Activated CD4-positive, alpha-beta T cell treated with anti-CD3 and anti-CD28 coated beads, Interleukin-2, amount 10 ng/mL, durations not matched to agents 7 days and 5 days (primary cell): ENCODE data around the gene LAMA2. TPM values are rescaled to one million over a fixed set of nuclear protein-coding genes. Genes with fewer than 3 reads are reported as not detected.

Experiments used
- CTCF ChIA-PET: fragments of 350-600 bp; sonication (Branson Sonifier 250); formaldehyde crosslinking; loops from one replicate; lab custom pipeline; 2021; ENCODE audit warnings: antibody characterized with exemption; lab: Charles Lee
- POLR2A ChIA-PET: fragments of 350-600 bp; sonication (Branson Sonifier 250); formaldehyde crosslinking; loops from one replicate; lab custom pipeline; 2021; ENCODE audit warnings: antibody characterized with exemption; lab: Charles Lee
- DNase-seq: peaks from one replicate; pipeline ENCODE4 v3.0.0-alpha.2; 2020
- H3K27ac Mint-ChIP-seq: one replicate; pipeline ENCODE4 v1.8.0; 2021; ENCODE audit warnings: mild to moderate bottlenecking, moderate library complexity, mixed read lengths
- H3K27me3 Mint-ChIP-seq: one replicate; pipeline ENCODE4 v1.8.0; 2021; ENCODE audit warnings: mixed read lengths
- H3K36me3 Mint-ChIP-seq: one replicate; pipeline ENCODE4 v1.8.0; 2021; ENCODE audit warnings: low read depth, mixed read lengths
- H3K4me1 Mint-ChIP-seq: one replicate; pipeline ENCODE4 v1.8.0; 2021; ENCODE audit warnings: mixed read lengths
- H3K4me3 Mint-ChIP-seq: one replicate; pipeline ENCODE4 v1.8.0; 2021; ENCODE audit warnings: mild to moderate bottlenecking, moderate library complexity, mixed read lengths
- H3K9me3 Mint-ChIP-seq: one replicate; pipeline ENCODE4 v1.8.0; 2021; ENCODE audit warnings: mixed read lengths
- total RNA-seq, 2 experiments: library from RNA; stranded (reverse); gene quantifications; one replicate each; pipeline ENCODE4 v1.2.3, GENCODE V29; 2021

The LAMA2 gene
- total RNA-seq, 2 experiments from 2014 or later: 0.02 to 0.05 TPM

DNA sequence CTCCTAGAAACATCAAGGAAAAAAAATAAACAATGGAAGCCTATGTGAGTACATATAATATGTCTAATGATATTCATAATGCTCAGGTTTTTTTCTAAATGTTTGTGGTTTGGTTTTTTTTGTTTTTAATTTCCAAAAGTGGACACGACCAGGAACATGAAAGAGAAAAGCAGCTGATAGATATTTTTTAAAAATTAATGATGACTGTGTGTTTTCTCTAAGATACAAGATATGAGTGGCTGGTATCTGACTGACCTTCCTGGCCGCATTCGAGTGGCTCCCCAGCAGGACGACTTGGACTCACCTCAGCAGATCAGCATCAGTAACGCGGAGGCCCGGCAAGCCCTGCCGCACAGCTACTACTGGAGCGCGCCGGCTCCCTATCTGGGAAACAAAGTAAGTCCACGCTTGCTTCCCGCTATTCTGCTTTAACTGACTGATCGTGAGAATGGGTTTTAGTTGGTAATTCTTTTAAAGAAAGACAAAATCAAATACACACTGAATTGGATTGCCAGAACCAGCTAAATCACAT lies 309.6 kb downstream of the LAMA2 start:
- DNase-seq: no peak
- Mint-ChIP-seq H3K27ac (no peak overlapping the region), H3K36me3 (no peaks in the 10 kb centered on the region), H3K27me3 (no peaks in the 10 kb centered on the region), H3K4me1 (no peaks in the 10 kb centered on the region), H3K4me3 (no peak overlapping the region), H3K9me3 (no peaks in the 10 kb centered on the region)
- CTCF ChIA-PET: no interaction called here
- POLR2A ChIA-PET: no interaction called here

DNA sequence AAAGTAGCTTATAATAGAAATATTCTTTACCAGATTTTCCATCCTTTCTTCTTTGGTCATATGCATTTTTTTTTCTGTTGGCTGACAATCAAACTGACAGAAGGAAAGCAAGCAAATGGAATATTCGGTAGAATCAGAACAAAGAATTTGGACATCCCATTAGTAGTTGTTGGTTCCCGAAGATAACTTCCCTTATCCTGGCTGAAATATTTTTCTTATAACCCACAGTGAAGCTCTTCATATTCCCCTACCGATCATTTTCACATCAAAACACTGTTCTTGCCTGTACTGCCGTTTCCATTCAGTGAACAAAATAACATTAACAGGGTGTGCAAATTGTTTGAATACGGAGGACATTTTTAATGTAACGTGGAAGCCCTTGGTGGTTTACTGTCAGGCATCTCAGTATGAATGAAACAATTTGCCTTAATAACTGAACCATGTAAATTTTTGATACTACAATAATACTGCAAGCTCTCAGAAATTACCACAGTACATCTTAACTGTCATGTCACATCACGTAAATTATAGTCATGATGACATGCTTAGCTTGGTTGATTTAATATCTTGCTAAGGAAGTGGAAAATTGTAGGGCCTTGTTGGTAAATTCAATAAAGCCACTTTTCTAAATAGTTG lies 311.5 kb downstream of the LAMA2 start:
- no peak overlapping the region for H3K27ac Mint-ChIP-seq
- H3K27me3 Mint-ChIP-seq: no peaks in the 10 kb centered on the region
- no peaks in the 10 kb centered on the region for H3K4me1 Mint-ChIP-seq
- no peaks in the 10 kb centered on the region for H3K36me3 Mint-ChIP-seq
- ChIA-PET POLR2A (no interaction called here), CTCF (no interaction called here)
- no peak overlapping the region for H3K4me3 Mint-ChIP-seq
- H3K9me3 Mint-ChIP-seq: no peaks in the 10 kb centered on the region
- DNase-seq: no peak

DNA sequence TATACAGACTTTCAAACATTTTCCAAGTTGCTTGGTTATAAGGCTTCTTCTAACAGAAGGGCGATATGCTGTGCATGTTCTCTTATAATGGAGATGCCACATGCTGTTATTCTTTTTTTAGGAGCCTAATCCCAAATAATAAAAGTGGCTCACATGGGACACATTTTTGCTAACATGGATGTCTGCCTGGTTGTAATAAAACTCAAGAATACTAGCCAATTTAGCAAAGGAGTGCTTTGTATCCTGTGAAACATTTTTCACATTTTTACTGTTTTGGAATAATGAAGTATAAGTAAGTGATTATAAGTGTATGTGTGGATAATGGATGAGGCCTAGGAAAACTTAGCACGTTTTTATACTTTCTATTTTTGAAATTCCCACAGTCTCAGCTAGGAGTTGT lies 312.2 kb downstream of the LAMA2 start:
- CTCF ChIA-PET: no interaction called here
- H3K27me3 Mint-ChIP-seq: no peaks in the 10 kb centered on the region

DNA sequence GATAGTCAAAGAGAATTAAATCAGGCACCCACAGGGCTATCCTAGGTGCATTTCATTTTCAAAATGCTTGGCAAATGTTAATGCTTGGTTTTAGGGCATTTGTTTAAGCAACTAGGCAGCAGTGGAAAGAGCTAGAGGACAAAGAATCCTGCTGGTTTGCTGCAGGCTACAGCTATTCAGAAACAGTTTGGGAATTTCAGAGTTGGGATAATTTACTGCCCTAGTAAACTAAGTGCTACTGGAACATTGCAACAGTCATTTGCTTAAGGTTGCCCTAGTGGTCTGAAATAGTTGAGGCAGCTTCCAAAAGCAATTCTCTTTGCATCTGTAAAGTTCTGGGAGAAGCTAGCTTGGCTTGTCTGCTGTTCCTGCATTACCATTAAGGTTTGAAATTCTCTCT lies 312.7 kb downstream of the LAMA2 start:
- no peak overlapping the region for H3K4me3 Mint-ChIP-seq
- no peaks in the 10 kb centered on the region for H3K27me3 Mint-ChIP-seq
- H3K9me3 Mint-ChIP-seq: no peaks in the 10 kb centered on the region
- DNase-seq: no peak
- H3K36me3 Mint-ChIP-seq: no peaks in the 10 kb centered on the region
- CTCF ChIA-PET: no interaction called here
- H3K4me1 Mint-ChIP-seq: no peaks in the 10 kb centered on the region
- no peak overlapping the region for H3K27ac Mint-ChIP-seq
- POLR2A ChIA-PET: no interaction called here

More for the DNA sequence above, 312.2 kb downstream of the LAMA2 start:
- H3K9me3 Mint-ChIP-seq: no peaks in the 10 kb centered on the region
- DNase-seq: no peak
- H3K4me3 Mint-ChIP-seq: no peak overlapping the region
- H3K4me1 Mint-ChIP-seq: no peaks in the 10 kb centered on the region
- POLR2A ChIA-PET: no interaction called here
- no peak overlapping the region for H3K27ac Mint-ChIP-seq
- no peaks in the 10 kb centered on the region for H3K36me3 Mint-ChIP-seq

DNA sequence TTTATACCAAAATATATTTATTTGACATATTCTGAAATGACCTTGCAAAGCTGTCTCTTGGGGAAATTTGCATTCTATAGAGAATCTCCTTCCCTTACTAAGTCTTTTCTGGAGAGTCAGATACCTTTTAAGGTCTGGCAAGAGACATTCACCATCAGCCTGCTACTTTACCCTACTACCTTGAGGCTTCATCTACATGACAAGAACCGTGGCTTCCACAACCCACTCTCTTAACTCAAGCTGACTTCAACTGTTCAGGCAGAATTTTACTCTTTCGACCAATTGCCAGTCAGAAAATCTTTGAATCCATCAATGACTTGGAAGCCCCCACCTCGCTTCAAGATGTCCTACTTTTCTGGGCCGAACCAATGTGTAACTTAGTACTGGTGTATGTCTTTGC lies 314.2 kb downstream of the LAMA2 start:
- Mint-ChIP-seq H3K4me1 (no peaks in the 10 kb centered on the region), H3K4me3 (no peak overlapping the region), H3K9me3 (no peaks in the 10 kb centered on the region), H3K36me3 (no peaks in the 10 kb centered on the region), H3K27ac (no peak overlapping the region), H3K27me3 (no peaks in the 10 kb centered on the region)
- DNase-seq: no peak
- POLR2A ChIA-PET: no interaction called here
- CTCF ChIA-PET: interaction anchor here (0.7 kb wide), 1 partner anchor 436 kb away, joined by 3 read pairs; no protein-coding TSS in a partner anchor

DNA sequence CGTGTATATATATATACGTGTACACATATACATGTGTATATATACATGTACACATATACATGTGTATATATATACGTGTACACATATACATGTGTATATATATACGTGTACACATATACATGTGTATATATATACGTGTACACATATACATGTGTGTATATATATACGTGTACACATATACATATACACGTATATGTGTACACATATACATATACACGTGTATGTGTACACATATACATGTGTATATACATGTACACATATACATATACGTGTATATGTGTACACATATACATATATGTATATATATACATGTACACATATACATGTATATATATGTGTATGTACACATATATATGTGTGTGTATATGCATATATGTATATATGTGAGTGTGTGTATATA lies 317.2 kb downstream of the LAMA2 start:
- Mint-ChIP-seq H3K27ac (no peak overlapping the region), H3K4me3 (no peak overlapping the region)

DNA sequence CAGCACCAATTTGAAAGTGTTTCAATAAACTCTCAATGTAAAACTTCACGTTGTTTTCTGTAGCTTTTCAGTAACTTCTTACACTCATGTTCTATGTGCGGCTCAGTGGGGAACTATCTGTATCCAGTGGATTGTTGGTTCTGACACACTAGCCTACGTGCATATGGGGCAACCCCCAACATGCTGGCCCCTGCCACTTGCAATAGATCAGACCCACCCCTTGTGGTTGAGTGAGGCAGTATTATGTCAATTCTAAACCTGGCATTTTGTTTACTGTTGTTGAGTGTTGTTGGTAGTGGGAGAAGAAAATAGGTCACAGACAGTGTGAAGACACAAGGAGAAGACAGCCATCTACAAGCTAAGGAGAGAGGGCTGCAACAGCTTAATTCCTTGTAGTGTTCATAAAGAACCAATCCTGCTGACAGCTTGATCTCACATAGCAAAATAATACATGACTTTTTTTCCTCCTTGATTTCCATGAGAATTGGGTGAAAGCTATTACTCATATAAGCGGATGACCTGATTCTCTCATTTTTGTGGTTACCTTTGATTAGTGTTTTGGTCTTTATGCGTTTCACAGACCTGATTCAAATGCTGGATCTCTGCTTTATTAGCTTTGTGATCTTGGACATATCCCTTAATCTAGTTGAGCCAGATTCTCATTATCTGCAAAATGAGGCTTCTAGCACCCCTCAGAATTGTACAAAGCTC lies 320.4 kb downstream of the LAMA2 start:
- H3K4me3 Mint-ChIP-seq: no peak overlapping the region
- DNase-seq: no peak
- no peak overlapping the region for H3K27ac Mint-ChIP-seq
- H3K27me3 Mint-ChIP-seq: no peaks in the 10 kb centered on the region
- H3K9me3 Mint-ChIP-seq: no peaks in the 10 kb centered on the region
- CTCF ChIA-PET: interaction anchor here (1.0 kb wide), 1 partner anchor 13 kb away, joined by 3 read pairs; no protein-coding TSS in a partner anchor
- POLR2A ChIA-PET: no interaction called here
- no peaks in the 10 kb centered on the region for H3K4me1 Mint-ChIP-seq
- H3K36me3 Mint-ChIP-seq: no peaks in the 10 kb centered on the region

More for the DNA sequence above, 317.2 kb downstream of the LAMA2 start:
- ChIA-PET CTCF (no interaction called here), POLR2A (no interaction called here)
- H3K4me1 Mint-ChIP-seq: no peaks in the 10 kb centered on the region
- no peak for DNase-seq
- H3K36me3 Mint-ChIP-seq: no peaks in the 10 kb centered on the region
- H3K9me3 Mint-ChIP-seq: no peaks in the 10 kb centered on the region
- H3K27me3 Mint-ChIP-seq: no peaks in the 10 kb centered on the region

DNA sequence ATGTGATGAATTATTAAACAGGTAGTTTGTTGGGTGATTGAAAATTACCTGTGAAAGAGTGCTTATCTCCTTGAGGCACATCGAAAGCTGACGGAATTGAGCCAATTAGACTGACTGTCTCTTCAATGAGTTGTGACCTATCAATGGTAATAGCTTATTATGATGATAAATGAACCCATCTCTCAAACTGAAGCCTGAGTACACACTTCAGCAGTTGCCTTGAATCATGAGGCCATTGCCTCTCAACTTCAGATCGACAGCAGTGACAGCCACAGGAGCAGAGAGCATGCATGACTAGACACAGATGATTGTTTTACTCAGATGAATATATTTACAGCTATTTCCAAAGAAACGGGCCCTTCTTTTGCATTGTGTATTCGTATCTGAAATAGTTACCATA lies 323.9 kb downstream of the LAMA2 start:
- Mint-ChIP-seq H3K9me3 (no peaks in the 10 kb centered on the region), H3K27me3 (peaks cover 2% of the 10 kb centered on the region), H3K4me3 (no peak overlapping the region), H3K4me1 (no peaks in the 10 kb centered on the region), H3K36me3 (no peaks in the 10 kb centered on the region), H3K27ac (no peak overlapping the region)
- CTCF ChIA-PET: no interaction called here
- no peak for DNase-seq
- POLR2A ChIA-PET: no interaction called here

DNA sequence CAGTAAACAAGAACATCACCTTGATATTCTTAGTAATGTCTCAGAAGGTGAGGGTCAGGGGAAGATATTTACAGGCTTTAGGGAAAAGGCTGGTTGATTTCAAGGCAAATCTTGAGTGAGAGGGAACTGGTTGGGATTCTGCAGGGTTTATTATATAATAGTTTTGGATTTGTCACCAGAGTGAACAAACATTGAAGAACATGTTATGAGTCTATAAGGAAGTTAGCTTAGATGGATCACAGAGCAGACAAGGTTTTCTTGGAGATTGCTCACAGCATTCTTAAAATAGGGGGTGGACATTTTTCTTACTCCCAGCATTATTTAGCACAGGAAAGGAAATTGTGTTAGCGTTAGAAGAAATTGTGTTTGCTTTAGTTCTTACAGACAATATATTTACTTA lies 324.9 kb downstream of the LAMA2 start:
- Mint-ChIP-seq H3K4me3 (no peak overlapping the region), H3K4me1 (no peaks in the 10 kb centered on the region), H3K36me3 (no peaks in the 10 kb centered on the region), H3K27ac (no peak overlapping the region), H3K27me3 (peaks cover 2% of the 10 kb centered on the region), H3K9me3 (no peaks in the 10 kb centered on the region)
- ChIA-PET CTCF (no interaction called here), POLR2A (no interaction called here)
- no peak for DNase-seq

DNA sequence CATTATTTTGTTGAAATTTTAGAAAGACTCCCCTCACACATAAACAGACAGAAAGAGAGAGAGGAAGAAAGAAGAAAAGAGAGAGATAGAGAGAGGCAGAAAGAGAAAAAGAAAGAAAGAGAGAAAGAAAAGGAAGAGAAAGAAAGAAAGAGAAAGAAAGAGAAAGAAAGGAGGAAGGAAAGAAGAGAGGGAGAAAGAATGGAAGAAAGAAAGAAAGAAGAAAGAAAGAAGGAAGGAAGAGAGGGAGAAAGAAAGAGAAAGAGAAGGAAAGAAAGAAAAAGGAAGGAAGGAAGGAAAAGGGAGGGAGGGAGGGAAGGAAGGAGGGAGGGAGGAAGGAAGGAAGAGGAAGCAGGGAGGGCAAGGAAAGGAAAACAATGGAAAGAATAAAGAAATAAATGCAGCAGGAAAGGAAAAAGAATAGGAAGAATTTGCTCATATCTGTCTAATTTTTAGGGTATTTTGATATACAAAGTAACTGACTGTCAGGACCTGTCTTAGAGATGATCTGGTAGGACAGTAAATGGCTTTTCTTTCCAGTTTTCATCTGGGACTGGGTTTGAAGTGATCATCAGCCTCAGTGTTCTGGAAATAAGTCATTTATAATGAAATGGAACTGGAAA lies 325.6 kb downstream of the LAMA2 start:
- Mint-ChIP-seq H3K9me3 (no peaks in the 10 kb centered on the region), H3K27ac (no peak overlapping the region), H3K36me3 (no peaks in the 10 kb centered on the region), H3K4me3 (no peak overlapping the region), H3K4me1 (no peaks in the 10 kb centered on the region), H3K27me3 (peaks cover 2% of the 10 kb centered on the region)
- ChIA-PET POLR2A (no interaction called here), CTCF (no interaction called here)
- no peak for DNase-seq

DNA sequence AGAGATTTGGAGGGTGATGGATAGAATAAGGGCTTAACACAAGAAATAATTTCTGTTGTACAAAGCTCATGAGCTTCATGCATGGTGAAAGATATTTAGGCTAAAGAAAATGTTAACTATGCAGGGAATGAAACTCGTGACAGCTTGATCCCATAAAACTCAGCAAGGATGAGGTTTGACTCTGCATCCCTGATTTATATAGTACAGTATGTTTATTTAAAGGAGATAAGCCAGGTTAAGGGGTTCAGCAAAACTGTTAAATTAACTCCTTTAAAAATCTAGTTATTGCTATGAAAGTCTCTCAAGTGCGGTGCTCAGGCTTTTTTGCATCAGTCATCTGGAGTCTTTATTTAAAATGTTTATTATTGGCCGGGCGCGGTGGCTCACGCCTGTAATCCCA lies 326.4 kb downstream of the LAMA2 start:
- Mint-ChIP-seq H3K9me3 (no peaks in the 10 kb centered on the region), H3K36me3 (no peaks in the 10 kb centered on the region), H3K27ac (no peak overlapping the region), H3K4me1 (no peaks in the 10 kb centered on the region), H3K4me3 (no peak overlapping the region), H3K27me3 (peaks cover 6% of the 10 kb centered on the region)
- POLR2A ChIA-PET: no interaction called here
- CTCF ChIA-PET: no interaction called here
- DNase-seq: no peak

DNA sequence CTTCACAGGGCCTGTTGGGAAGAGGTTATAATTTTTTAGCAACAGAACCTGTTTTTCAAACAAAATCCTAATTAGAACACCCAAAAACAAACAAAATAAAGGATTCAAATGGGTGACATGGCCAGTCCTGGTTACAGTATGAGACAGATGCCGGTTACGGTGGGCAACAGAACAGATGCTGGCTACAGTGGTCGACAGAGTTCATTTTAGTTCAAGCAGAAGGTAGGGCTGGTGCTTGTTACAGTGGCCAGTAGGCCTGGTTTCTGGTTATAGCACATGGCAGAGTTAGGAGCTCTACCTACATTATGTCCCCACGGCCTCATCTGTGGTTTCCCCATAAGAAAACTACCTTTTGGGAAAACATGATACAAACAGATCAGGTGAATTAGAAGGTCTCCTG lies 327.7 kb downstream of the LAMA2 start:
- DNase-seq: no peak
- peaks cover 7% of the 10 kb centered on the region for H3K27me3 Mint-ChIP-seq
- H3K9me3 Mint-ChIP-seq: no peaks in the 10 kb centered on the region
- ChIA-PET POLR2A (no interaction called here), CTCF (no interaction called here)
- no peaks in the 10 kb centered on the region for H3K4me1 Mint-ChIP-seq
- no peaks in the 10 kb centered on the region for H3K36me3 Mint-ChIP-seq
- H3K27ac Mint-ChIP-seq: no peak overlapping the region
- no peak overlapping the region for H3K4me3 Mint-ChIP-seq

DNA sequence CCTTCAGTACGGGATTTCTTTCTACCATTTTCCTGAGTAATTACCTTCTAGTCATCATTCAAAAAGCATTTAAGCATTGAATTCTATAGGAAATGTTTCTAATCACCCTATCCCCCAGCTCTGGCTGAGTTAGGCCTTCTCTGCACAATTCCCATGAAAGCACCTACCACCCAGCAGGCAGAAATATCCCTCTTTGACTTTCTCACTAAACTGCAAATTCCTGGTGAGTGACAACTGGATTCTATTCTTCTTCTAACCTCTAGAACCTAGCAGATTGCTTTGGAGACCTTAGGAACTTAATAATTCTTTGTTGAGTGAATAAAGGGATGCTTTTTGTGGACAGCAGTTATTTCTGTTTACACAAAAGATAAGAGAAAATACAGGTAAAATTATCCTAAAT lies 328.7 kb downstream of the LAMA2 start:
- Mint-ChIP-seq H3K4me3 (no peak overlapping the region), H3K4me1 (no peaks in the 10 kb centered on the region), H3K27me3 (peaks cover 7% of the 10 kb centered on the region), H3K36me3 (no peaks in the 10 kb centered on the region), H3K9me3 (no peaks in the 10 kb centered on the region), H3K27ac (no peak overlapping the region)
- no peak for DNase-seq
- CTCF ChIA-PET: no interaction called here
- POLR2A ChIA-PET: no interaction called here
